ENCODE measurements around the gene SLC16A4. TPM values are rescaled to one million over a fixed set of nuclear protein-coding genes. Genes with fewer than 3 reads are reported as not detected.

SLC16A4 gene
- total and polyA plus RNA-seq, 2 of the 8 experiments (the other 6 are each of a cell fraction or from before 2014, with no cell fraction given): 0.30 to 0.43 TPM

DNA sequence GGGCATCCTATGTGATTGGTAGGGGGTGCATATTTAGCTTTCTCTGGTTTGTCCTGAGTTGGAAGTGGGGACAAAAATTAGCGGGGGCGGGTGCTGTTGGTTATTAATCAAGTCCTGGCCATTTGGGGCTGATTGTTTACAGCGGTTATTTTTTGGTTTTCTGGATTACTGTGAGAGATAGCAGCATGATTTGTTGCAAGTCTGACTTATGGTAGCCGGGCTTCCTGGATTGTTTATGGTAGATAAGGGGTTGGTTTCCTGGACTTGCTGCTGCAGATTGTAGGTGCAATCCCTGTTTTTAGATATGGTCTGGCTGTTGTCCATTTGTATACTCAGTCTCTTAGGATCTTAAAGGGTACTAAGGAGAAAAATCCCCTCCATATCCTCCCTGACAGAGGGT lies 48.1 kb upstream of the SLC16A4 start:
- Histone ChIP-seq H2AK5ac (ENCODE audit: low read depth, low read length) (no peak overlapping the region), H2AFZ (ENCODE audit: low read length) (no peak overlapping the region)
- CTCF ChIA-PET (ENCODE audit: partially characterized antibody): interaction anchor here (0.6 to 35.1 kb wide), 5 partner anchors 13 to 139 kb away, joined by 3 to 828 read pairs (median 4); partner anchors contain the start of genes LAMTOR5 and PROK1
- TF ChIP-seq CHD2 (IDR thresholded peaks at IDR 0.05; ENCODE audit: low read length): no peak
- TF ChIP-seq, protein P1, sequence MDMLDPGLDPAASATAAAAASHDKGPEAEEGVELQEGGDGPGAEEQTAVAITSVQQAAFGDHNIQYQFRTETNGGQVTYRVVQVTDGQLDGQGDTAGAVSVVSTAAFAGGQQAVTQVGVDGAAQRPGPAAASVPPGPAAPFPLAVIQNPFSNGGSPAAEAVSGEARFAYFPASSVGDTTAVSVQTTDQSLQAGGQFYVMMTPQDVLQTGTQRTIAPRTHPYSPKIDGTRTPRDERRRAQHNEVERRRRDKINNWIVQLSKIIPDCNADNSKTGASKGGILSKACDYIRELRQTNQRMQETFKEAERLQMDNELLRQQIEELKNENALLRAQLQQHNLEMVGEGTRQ (IDR thresholded peaks at IDR 0.05; ENCODE audit: low read length): no peak
- no peak for TF ChIP-seq HDAC2 (IDR thresholded peaks at IDR 0.05; ENCODE audit: borderline replicate concordance in 1 of 2, low read depth in 2 of 2, low read length in 2 of 2)
- no peak for TF ChIP-seq ATF2 (IDR thresholded peaks at IDR 0.05; ENCODE audit: low read length)
- no peak for TF ChIP-seq MAFK (IDR thresholded peaks at IDR 0.05; ENCODE audit: low read depth, low read length)
- TF ChIP-seq TCF12 (IDR thresholded peaks at IDR 0.05; ENCODE audit: low read depth, low read length): no peak
- no peak for TF ChIP-seq SIN3A (conservative IDR thresholded peaks at IDR 0.05 in 1 of 2, IDR thresholded peaks at IDR 0.05 in 1 of 2; ENCODE audit: low read depth in 1 of 2, low read length in 2 of 2)
- no peak for TF ChIP-seq CEBPB (IDR thresholded peaks at IDR 0.05; ENCODE audit: low read depth, low read length)
- no peak for TF ChIP-seq CREB1 (IDR thresholded peaks at IDR 0.05)
- TF ChIP-seq EGR1 (IDR thresholded peaks at IDR 0.05; ENCODE audit: borderline replicate concordance, low read depth, low read length): no peak
- TF ChIP-seq JUN (IDR thresholded peaks at IDR 0.05; ENCODE audit: low read depth, low read length): no peak

More for the DNA sequence above, 48.1 kb upstream of the SLC16A4 start:
- Histone ChIP-seq H3K36me3 (ENCODE audit: control insufficient read depth in 2 of 4, insufficient read depth in 4 of 4, low read length in 3 of 4) (no peaks in the 10 kb centered on the region), H3K18ac (ENCODE audit: extremely low read depth, low read length) (no peak overlapping the region), H2BK5ac (ENCODE audit: low read depth, low read length) (no peak overlapping the region), H2BK15ac (ENCODE audit: low read length) (no peak overlapping the region), H4K91ac (replicated peaks; ENCODE audit: insufficient read length, low read length) (no peak overlapping the region), H3K4me2 (ENCODE audit: insufficient read depth in 1 of 2, low read depth in 2 of 2, low read length in 2 of 2) (no peak overlapping the region), H2BK120ac (replicated peaks; ENCODE audit: low read depth, low read length) (no peak overlapping the region), H3K4me3 (ENCODE audit: extremely low read depth in 1 of 4, insufficient read depth in 2 of 4, low read depth in 3 of 4, low read length in 4 of 4) (no peak overlapping the region), H2BK20ac (ENCODE audit: low read length) (no peak overlapping the region), H3K14ac (ENCODE audit: insufficient read length) (no peak overlapping the region), H4K8ac (ENCODE audit: extremely low read depth, insufficient read depth, low read length) (no peak overlapping the region), H3K4me1 (replicated peaks in 1 of 4; ENCODE audit: control insufficient read depth in 3 of 4, insufficient read depth in 4 of 4, low read length in 3 of 4) (peaks cover 0 to 4% (median under 1%) of the 10 kb centered on the region in 4 experiments; a peak in 3 of 7 replicates), H3K79me2 (ENCODE audit: control insufficient read depth in 1 of 2, insufficient read depth in 2 of 2, low read length in 2 of 2) (no peaks in the 10 kb centered on the region), H3K4ac (replicated peaks; ENCODE audit: insufficient read length, low read depth, low read length) (no peak overlapping the region), H4K5ac (ENCODE audit: insufficient read length, low read depth, low read length) (no peak overlapping the region), H3K79me1 (ENCODE audit: low read depth, low read length) (no peaks in the 10 kb centered on the region), H3K23me2 (ENCODE audit: low read depth, low read length) (no peaks in the 10 kb centered on the region), H3K56ac (replicated peaks; ENCODE audit: insufficient read length, low read depth, low read length) (no peak overlapping the region), H3K23ac (ENCODE audit: insufficient read length) (no peak overlapping the region), H3K27ac (ENCODE audit: low read depth, low read length) (no peak overlapping the region), H3K27me3 (replicated peaks in 1 of 4; ENCODE audit: control insufficient read depth in 3 of 4, extremely low read depth in 1 of 4, insufficient read depth in 3 of 4, low read length in 3 of 4) (no peaks in the 10 kb centered on the region), H4K20me1 (replicated peaks in 1 of 2; ENCODE audit: control insufficient read depth in 1 of 2, insufficient read depth in 2 of 2, low read length in 2 of 2) (no peaks in the 10 kb centered on the region), H3K9ac (replicated peaks in 1 of 4; ENCODE audit: extremely low read depth in 1 of 4, low read depth in 3 of 4, low read length in 3 of 4) (no peak overlapping the region), H2BK12ac (ENCODE audit: low read depth, low read length) (no peak overlapping the region), H3K9me3 (ENCODE audit: insufficient read depth in 2 of 2, low read depth in 1 of 2, low read length in 1 of 2) (no peaks in the 10 kb centered on the region)
- POLR2A ChIA-PET (ENCODE audit: partially characterized antibody): no interaction called here
- FAIRE-seq (no peak), DNase-seq (ENCODE audit: low read depth in 1 of 2, low spot score in 2 of 2) (no peak)
- 81% methylated on average over 4 of the region's 4 CpGs; no CpG with 5 or more reads in 1 of the 2 experiments for WGBS, 2 experiments (ENCODE audit: extremely low coverage in 1 of 2, insufficient coverage in 1 of 2, insufficient read length in 1 of 2, insufficient replicate concordance in 2 of 2, low coverage in 1 of 2, low lambda C conversion rate in 2 of 2, missing lambda C conversion rate in 1 of 2)

Measured in H1 (cell line).